HG03066 (cell line): ENCODE results near the gene CDYL2.
"Not testable (repeated sequence)": the region's sequence is repeated elsewhere in the genome, so short reads cannot be mapped to it uniquely, and the experiment has no call there.

Source experiments
- ATAC-seq: cut with Tn5 transposase; IDR thresholded peaks from one replicate; pipeline ENCODE4 v1.9.1; 2021; ENCODE audit warnings: low read depth; ENCODE audit not compliant: unreplicated experiment

CDYL2 gene

GRCh38 chr16:80752541-80752940, 51.9 kb downstream of the CDYL2 start:
- ATAC-seq = no peak

- ATAC-seq = no peak
Measured at GRCh38 chr16:80751167-80751566, 53.2 kb downstream of the CDYL2 start.

GRCh38 chr16:80746231-80746630, 58.2 kb downstream of the CDYL2 start:
- no peak for ATAC-seq

GRCh38 chr16:80744856-80745255, 59.5 kb downstream of the CDYL2 start:
- ATAC-seq = no peak

- ATAC-seq = no peak
Measured at GRCh38 chr16:80743772-80744171, 60.6 kb downstream of the CDYL2 start.

GRCh38 chr16:80743273-80743672, 61.1 kb downstream of the CDYL2 start:
- ATAC-seq = no peak

GRCh38 chr16:80742331-80742730, 62.1 kb downstream of the CDYL2 start:
- ATAC-seq = no peak

- no peak for ATAC-seq
Measured at GRCh38 chr16:80741724-80742123, 62.7 kb downstream of the CDYL2 start.

- ATAC-seq = no peak
Measured at GRCh38 chr16:80739523-80739922, 64.9 kb downstream of the CDYL2 start.

- no peak for ATAC-seq
Measured at GRCh38 chr16:80738521-80738920, 65.9 kb downstream of the CDYL2 start.

GRCh38 chr16:80735846-80736245, 68.6 kb downstream of the CDYL2 start:
- ATAC-seq = no peak

- ATAC-seq = no peak
Measured at GRCh38 chr16:80733407-80733806, 71.0 kb downstream of the CDYL2 start.

- ATAC-seq = no peak
Measured at GRCh38 chr16:80731915-80732314, 72.5 kb downstream of the CDYL2 start.

- ATAC-seq = not testable (repeated sequence)
Measured at GRCh38 chr16:80727066-80727763, 77.2 kb downstream of the CDYL2 start.

GRCh38 chr16:80725566-80726162, 78.7 kb downstream of the CDYL2 start:
- no peak for ATAC-seq

- ATAC-seq = no peak
Measured at GRCh38 chr16:80723981-80724380, 80.4 kb downstream of the CDYL2 start.

- ATAC-seq = no peak
Measured at GRCh38 chr16:80723091-80723490, 81.3 kb downstream of the CDYL2 start.

GRCh38 chr16:80720804-80721371, 83.5 kb downstream of the CDYL2 start:
- no peak for ATAC-seq

GRCh38 chr16:80719573-80719972, 84.8 kb downstream of the CDYL2 start:
- ATAC-seq = no peak

- ATAC-seq = no peak
Measured at GRCh38 chr16:80718480-80719220, 85.7 kb downstream of the CDYL2 start.

- ATAC-seq = no peak
Measured at GRCh38 chr16:80717611-80718010, 86.8 kb downstream of the CDYL2 start.
